Activated naive CD8-positive, alpha-beta T cell treated with anti-CD3 and anti-CD28 coated beads, Interleukin-2, amount 10 ng/mL, durations not matched to agents 7 days and 5 days (primary cell): Measurements from ENCODE around the gene DHX16. TPM values are rescaled to one million over a fixed set of nuclear protein-coding genes. Genes with fewer than 3 reads are reported as not detected.
"Not testable (repeated sequence)": the region's sequence is repeated elsewhere in the genome, so short reads cannot be mapped to it uniquely, and the experiment has no call there.

ENCODE experiments used
- ATAC-seq: fragments of 150-1000 bp; cut with Tn5 transposase; one replicate; pipeline ENCODE4 v1.10.0; 2021; ENCODE audit warnings: low read depth, moderate library complexity
- POLR2A ChIA-PET: fragments of 350-600 bp; sonication (Branson Sonifier 250); formaldehyde crosslinking; loops from one replicate; lab custom pipeline; 2021; ENCODE audit warnings: antibody characterized with exemption; lab: Charles Lee
- DNase-seq: peaks from one replicate; pipeline ENCODE4 v3.0.0; 2021
- H3K27ac Mint-ChIP-seq: one replicate; pipeline ENCODE4 v1.8.0; 2022; ENCODE audit warnings: mild to moderate bottlenecking, mixed read lengths
- H3K27me3 Mint-ChIP-seq: one replicate; pipeline ENCODE4 v1.8.0; 2022; ENCODE audit warnings: mild to moderate bottlenecking, moderate library complexity, mixed read lengths
- H3K36me3 Mint-ChIP-seq: one replicate; pipeline ENCODE4 v1.8.0; 2021; ENCODE audit warnings: mild to moderate bottlenecking, mixed read lengths
- H3K4me1 Mint-ChIP-seq: one replicate; pipeline ENCODE4 v1.8.0; 2021; ENCODE audit warnings: mixed read lengths
- H3K4me3 Mint-ChIP-seq: one replicate; pipeline ENCODE4 v1.8.0; 2022; ENCODE audit warnings: mild to moderate bottlenecking, moderate library complexity, mixed read lengths
- H3K9me3 Mint-ChIP-seq: one replicate; pipeline ENCODE4 v1.8.0; 2021; ENCODE audit warnings: mixed read lengths
- total RNA-seq, 2 experiments: library from RNA; stranded (reverse); gene quantifications; one replicate each; pipeline ENCODE4 v1.2.3, GENCODE V29; 2021

DHX16 gene
- total RNA-seq, 2 experiments from 2014 or later, result 42.9 to 44.2 TPM

- peaks cover 73% of the 10 kb centered on the region for H3K36me3 Mint-ChIP-seq
- peak; percentile 88 for DNase-seq
- peak overlapping the region; percentile 91 for H3K4me3 Mint-ChIP-seq
- peaks cover 20% of the 10 kb centered on the region for H3K4me1 Mint-ChIP-seq
- POLR2A ChIA-PET, result interaction anchor here (0.8 to 16.6 kb wide), 10 partner anchors 9 to 190 kb away, joined by 3 to 512 read pairs (median 20); partner anchors contain the start of genes IER3, MDC1, MRPS18B and NRM
- H3K9me3 Mint-ChIP-seq, result no peaks in the 10 kb centered on the region
- ATAC-seq, result peak; percentile 64
- peak overlapping the region; percentile 99 for H3K27ac Mint-ChIP-seq
- no peaks in the 10 kb centered on the region for H3K27me3 Mint-ChIP-seq
Measured at GRCh38 chr6:30682143-30683117, 9.6 kb upstream of the DHX16 start.

GRCh38 chr6:30681766-30682142 lies 8.9 kb upstream of the DHX16 start:
- H3K4me3 Mint-ChIP-seq, result peak overlapping the region; percentile 91
- H3K27ac Mint-ChIP-seq, result peak overlapping the region; percentile 99
- POLR2A ChIA-PET, result interaction anchor here (0.8 to 16.6 kb wide), 8 partner anchors 9 to 189 kb away, joined by 3 to 512 read pairs (median 40); partner anchors contain the start of genes MDC1, MRPS18B, NRM and PPP1R10
- H3K4me1 Mint-ChIP-seq, result peaks cover 23% of the 10 kb centered on the region
- no peak for ATAC-seq
- H3K27me3 Mint-ChIP-seq, result no peaks in the 10 kb centered on the region
- no peaks in the 10 kb centered on the region for H3K9me3 Mint-ChIP-seq
- peaks cover 76% of the 10 kb centered on the region for H3K36me3 Mint-ChIP-seq
- no peak for DNase-seq

- DNase-seq, result no peak
- Mint-ChIP-seq H3K36me3 (peaks cover 70% of the 10 kb centered on the region), H3K4me1 (peaks cover 25% of the 10 kb centered on the region), H3K9me3 (no peaks in the 10 kb centered on the region), H3K27me3 (no peaks in the 10 kb centered on the region), H3K4me3 (peak overlapping the region; percentile 91), H3K27ac (peak overlapping the region; percentile 99)
- POLR2A ChIA-PET, result interaction anchor here (0.7 to 16.6 kb wide), 9 partner anchors 10 to 150 kb away, joined by 3 to 512 read pairs (median 13); partner anchors contain the start of genes MDC1, MRPS18B, NRM and TUBB
- no peak for ATAC-seq
Measured at GRCh38 chr6:30679765-30680535, 7.1 kb upstream of the DHX16 start.

- Mint-ChIP-seq H3K9me3 (no peaks in the 10 kb centered on the region), H3K27ac (peak overlapping the region; percentile 99), H3K4me3 (peak overlapping the region; percentile 91), H3K36me3 (peaks cover 68% of the 10 kb centered on the region), H3K27me3 (no peaks in the 10 kb centered on the region), H3K4me1 (peaks cover 24% of the 10 kb centered on the region)
- ATAC-seq (peak; percentile 42), DNase-seq (peak; percentile 98)
- POLR2A ChIA-PET, result interaction anchor here (0.7 to 16.6 kb wide), 16 partner anchors 9 to 199 kb away, joined by 3 to 512 read pairs (median 5); partner anchors contain the start of genes ATAT1, MDC1, MRPS18B and NRM
Measured at GRCh38 chr6:30678964-30679726, 6.3 kb upstream of the DHX16 start.

GRCh38 chr6:30676660-30677285 lies 4.0 kb upstream of the DHX16 start:
- no peaks in the 10 kb centered on the region for H3K27me3 Mint-ChIP-seq
- peak overlapping the region; percentile 61 for H3K27ac Mint-ChIP-seq
- H3K4me3 Mint-ChIP-seq, result peak overlapping the region; percentile 19
- peaks cover 47% of the 10 kb centered on the region for H3K36me3 Mint-ChIP-seq
- H3K9me3 Mint-ChIP-seq, result no peaks in the 10 kb centered on the region
- ATAC-seq (no peak), DNase-seq (no peak)
- POLR2A ChIA-PET, result interaction anchor here (0.6 to 16.6 kb wide), 6 partner anchors 8 to 62 kb away, joined by 3 to 512 read pairs (median 5); partner anchors contain the start of genes MDC1 and TUBB
- peaks cover 29% of the 10 kb centered on the region for H3K4me1 Mint-ChIP-seq

GRCh38 chr6:30670760-30671527 lies 1.9 kb downstream of the DHX16 start:
- Mint-ChIP-seq H3K4me1 (peaks cover 25% of the 10 kb centered on the region), H3K27ac (no peak overlapping the region), H3K36me3 (peaks cover 11% of the 10 kb centered on the region), H3K4me3 (peak overlapping the region; percentile 78), H3K27me3 (no peaks in the 10 kb centered on the region), H3K9me3 (no peaks in the 10 kb centered on the region)
- POLR2A ChIA-PET, result interaction anchor here (0.9 to 16.6 kb wide), 3 partner anchors 51 to 56 kb away, joined by 4 to 512 read pairs (median 15); partner anchors contain the start of genes MDC1, MRPS18B, PPP1R10 and TUBB
- DNase-seq, result no peak
- ATAC-seq, result no peak

- not testable (repeated sequence) for H3K27me3 Mint-ChIP-seq, DNase-seq, H3K9me3 Mint-ChIP-seq, H3K4me3 Mint-ChIP-seq
- POLR2A ChIA-PET, result interaction anchor here (0.6 kb wide), 1 partner anchor 161 kb away, joined by 4 read pairs; no protein-coding TSS in a partner anchor
- Mint-ChIP-seq H3K36me3 (peaks cover 29% of the 10 kb centered on the region), H3K27ac (peak overlapping the region; percentile 35), H3K4me1 (peaks cover 20% of the 10 kb centered on the region)
- ATAC-seq, result peak; percentile 56
Measured at GRCh38 chr6:30666300-30666699, 6.5 kb downstream of the DHX16 start.

- DNase-seq (no peak), ATAC-seq (no peak)
- Mint-ChIP-seq H3K27ac (no peak overlapping the region), H3K4me3 (no peak overlapping the region), H3K27me3 (no peaks in the 10 kb centered on the region), H3K9me3 (no peaks in the 10 kb centered on the region), H3K4me1 (peaks cover 10% of the 10 kb centered on the region), H3K36me3 (peaks cover 25% of the 10 kb centered on the region)
- POLR2A ChIA-PET, result interaction anchor here (0.7 to 1.0 kb wide), 3 partner anchors 12 to 50 kb away, joined by 3 read pairs; no protein-coding TSS in a partner anchor
Measured at GRCh38 chr6:30664994-30665767, 7.6 kb downstream of the DHX16 start.

- DNase-seq, H3K9me3 Mint-ChIP-seq, H3K27me3 Mint-ChIP-seq, H3K4me3 Mint-ChIP-seq, ATAC-seq, POLR2A ChIA-PET, H3K27ac Mint-ChIP-seq: not testable (repeated sequence)
- peaks cover 41% of the 10 kb centered on the region for H3K36me3 Mint-ChIP-seq
- peaks cover 10% of the 10 kb centered on the region for H3K4me1 Mint-ChIP-seq
Measured at GRCh38 chr6:30657922-30658321, 14.9 kb downstream of the DHX16 start.

- H3K27ac Mint-ChIP-seq, result peak overlapping the region; percentile 22
- peaks cover 10% of the 10 kb centered on the region for H3K4me1 Mint-ChIP-seq
- ATAC-seq (no peak), DNase-seq (no peak)
- H3K27me3 Mint-ChIP-seq, result no peaks in the 10 kb centered on the region
- H3K4me3 Mint-ChIP-seq, result no peak overlapping the region
- H3K9me3 Mint-ChIP-seq, result no peaks in the 10 kb centered on the region
- POLR2A ChIA-PET, result no interaction called here
- H3K36me3 Mint-ChIP-seq, result peaks cover 42% of the 10 kb centered on the region
Measured at GRCh38 chr6:30657454-30657853, 15.4 kb downstream of the DHX16 start.

- no peak for ATAC-seq
- H3K36me3 Mint-ChIP-seq, result peaks cover 38% of the 10 kb centered on the region
- H3K27me3 Mint-ChIP-seq, result no peaks in the 10 kb centered on the region
- H3K9me3 Mint-ChIP-seq, result no peaks in the 10 kb centered on the region
- H3K4me3 Mint-ChIP-seq, result no peak overlapping the region
- POLR2A ChIA-PET, result no interaction called here
- no peak for DNase-seq
- H3K27ac Mint-ChIP-seq, result no peak overlapping the region
- H3K4me1 Mint-ChIP-seq, result peaks cover 9% of the 10 kb centered on the region
Measured at GRCh38 chr6:30656513-30656912, 16.3 kb downstream of the DHX16 start.
